Kidney epithelial cell (primary cell): Measurements from ENCODE around the gene IRX5. TPM values are rescaled to one million over a fixed set of nuclear protein-coding genes. Genes with fewer than 3 reads are reported as not detected.

Source experiments
- DNase-seq: peaks from one replicate; pipeline ENCODE4 v3.0.0-alpha.2; 2010; ENCODE audit warnings: low read depth
- H3K27me3 ChIP-seq: 2 replicates; pipeline ENCODE4 v1.6.0; 2011; ENCODE audit warnings: low read length; ENCODE audit not compliant: control insufficient read depth, insufficient read depth
- H3K36me3 ChIP-seq: 2 replicates; pipeline ENCODE4 v1.5.1; 2011; ENCODE audit warnings: low read length; ENCODE audit not compliant: control insufficient read depth, insufficient read depth
- H3K4me3 ChIP-seq: 2 replicates; pipeline ENCODE4 v1.5.1; 2011; ENCODE audit warnings: low read depth, mild to moderate bottlenecking, control low read depth, low read length
- total RNA-seq: library from RNA; depleted of rRNA; stranded (reverse); fragments of >200 nt; gene quantifications from 2 replicates; pipeline ENCODE4 v1.2.3, GENCODE V29; 2015
- TF ChIP-seq, protein P1 (sequence below): IDR thresholded peaks from 2 replicates; pipeline ENCODE4 v1.5.1; 2011; ENCODE audit warnings: mild to moderate bottlenecking, moderate library complexity, low read length, control low read depth, inconsistent platforms; ENCODE audit not compliant: insufficient read depth, poor library complexity, severe bottlenecking

IRX5 gene
- total RNA-seq, 1 donor from 2014 or later, result 2.0 TPM

DNA sequence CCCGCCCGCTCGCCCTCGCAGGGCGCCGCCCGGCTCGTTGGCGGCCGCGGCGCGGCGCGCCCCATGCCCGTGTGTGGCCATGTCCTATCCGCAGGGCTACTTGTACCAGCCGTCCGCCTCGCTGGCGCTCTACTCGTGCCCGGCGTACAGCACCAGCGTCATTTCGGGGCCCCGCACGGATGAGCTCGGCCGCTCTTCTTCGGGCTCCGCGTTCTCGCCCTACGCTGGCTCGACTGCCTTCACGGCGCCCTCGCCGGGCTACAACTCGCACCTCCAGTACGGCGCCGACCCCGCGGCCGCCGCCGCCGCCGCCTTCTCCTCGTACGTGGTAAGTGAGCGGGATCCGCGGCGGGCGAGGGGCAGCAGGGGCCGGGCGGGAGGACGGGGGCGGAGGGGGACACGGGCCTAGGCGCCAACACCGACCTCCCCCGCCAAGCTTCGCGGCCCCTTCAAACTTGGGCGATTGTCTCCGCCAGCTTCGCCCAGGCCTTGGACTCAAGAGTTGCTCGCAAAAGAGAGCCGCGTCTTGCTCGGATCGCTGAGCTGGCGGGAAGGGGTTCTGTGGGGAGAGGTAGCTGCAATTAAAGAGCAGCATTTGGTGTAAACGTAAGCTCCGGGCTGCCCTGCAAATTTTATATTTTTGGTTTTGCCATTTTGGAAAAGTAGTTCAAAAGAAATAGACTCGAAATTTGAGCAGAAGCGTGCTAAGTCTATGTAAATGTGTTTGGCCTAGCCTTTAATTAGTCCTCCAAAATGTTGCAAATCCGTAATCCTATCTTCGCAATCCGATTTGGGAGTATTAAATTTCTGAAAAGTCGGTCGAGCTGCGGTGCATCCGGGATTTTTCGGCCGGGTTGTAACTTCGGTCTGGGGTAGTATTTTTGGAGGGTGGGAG is 702 bp downstream of the IRX5 start:
- Histone ChIP-seq H3K27me3 (peaks cover 40% of the 10 kb centered on the region), H3K4me3 (peak overlapping the region; percentile 62), H3K36me3 (no peaks in the 10 kb centered on the region)

GRCh38 chr16:54932021-54932660 is 1.5 kb downstream of the IRX5 start:
- TF ChIP-seq, protein P1, sequence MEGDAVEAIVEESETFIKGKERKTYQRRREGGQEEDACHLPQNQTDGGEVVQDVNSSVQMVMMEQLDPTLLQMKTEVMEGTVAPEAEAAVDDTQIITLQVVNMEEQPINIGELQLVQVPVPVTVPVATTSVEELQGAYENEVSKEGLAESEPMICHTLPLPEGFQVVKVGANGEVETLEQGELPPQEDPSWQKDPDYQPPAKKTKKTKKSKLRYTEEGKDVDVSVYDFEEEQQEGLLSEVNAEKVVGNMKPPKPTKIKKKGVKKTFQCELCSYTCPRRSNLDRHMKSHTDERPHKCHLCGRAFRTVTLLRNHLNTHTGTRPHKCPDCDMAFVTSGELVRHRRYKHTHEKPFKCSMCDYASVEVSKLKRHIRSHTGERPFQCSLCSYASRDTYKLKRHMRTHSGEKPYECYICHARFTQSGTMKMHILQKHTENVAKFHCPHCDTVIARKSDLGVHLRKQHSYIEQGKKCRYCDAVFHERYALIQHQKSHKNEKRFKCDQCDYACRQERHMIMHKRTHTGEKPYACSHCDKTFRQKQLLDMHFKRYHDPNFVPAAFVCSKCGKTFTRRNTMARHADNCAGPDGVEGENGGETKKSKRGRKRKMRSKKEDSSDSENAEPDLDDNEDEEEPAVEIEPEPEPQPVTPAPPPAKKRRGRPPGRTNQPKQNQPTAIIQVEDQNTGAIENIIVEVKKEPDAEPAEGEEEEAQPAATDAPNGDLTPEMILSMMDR, result no peak
- H3K36me3 ChIP-seq, result no peaks in the 10 kb centered on the region
- H3K4me3 ChIP-seq, result peak overlapping the region; percentile 62
- H3K27me3 ChIP-seq, result peaks cover 48% of the 10 kb centered on the region
- no peak for DNase-seq

More for the DNA sequence above, 702 bp downstream of the IRX5 start:
- DNase-seq, result no peak
- TF ChIP-seq, protein P1, result no peak

- no peak for DNase-seq
- Histone ChIP-seq H3K36me3 (no peaks in the 10 kb centered on the region), H3K27me3 (peaks cover 54% of the 10 kb centered on the region), H3K4me3 (peak overlapping the region; percentile 62)
- TF ChIP-seq, protein P1, result peak; percentile 12
Measured at GRCh38 chr16:54932737-54933254, 2.1 kb downstream of the IRX5 start.

DNA sequence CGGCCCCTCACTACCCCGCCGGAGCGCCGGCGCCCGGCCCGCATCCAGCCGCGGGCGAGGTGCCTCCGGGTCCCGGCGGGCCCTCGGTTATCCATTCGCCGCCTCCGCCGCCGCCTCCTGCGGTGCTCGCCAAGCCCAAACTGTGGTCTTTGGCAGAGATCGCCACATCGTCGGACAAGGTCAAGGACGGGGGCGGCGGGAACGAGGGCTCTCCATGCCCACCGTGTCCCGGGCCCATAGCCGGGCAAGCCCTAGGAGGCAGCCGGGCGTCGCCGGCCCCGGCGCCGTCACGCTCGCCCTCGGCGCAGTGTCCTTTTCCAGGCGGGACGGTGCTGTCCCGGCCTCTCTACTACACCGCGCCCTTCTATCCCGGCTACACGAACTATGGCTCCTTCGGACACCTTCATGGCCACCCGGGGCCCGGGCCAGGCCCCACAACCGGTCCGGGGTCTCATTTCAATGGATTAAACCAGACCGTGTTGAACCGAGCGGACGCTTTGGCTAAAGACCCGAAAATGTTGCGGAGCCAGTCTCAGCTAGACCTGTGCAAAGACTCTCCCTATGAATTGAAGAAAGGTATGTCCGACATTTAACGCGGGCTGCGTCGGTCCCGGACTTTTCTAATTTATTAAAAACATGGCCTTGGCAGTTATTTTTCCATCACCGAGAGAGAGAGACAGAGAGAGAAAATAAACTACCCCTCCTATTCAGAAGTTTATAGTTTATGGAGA is 2.8 kb downstream of the IRX5 start:
- H3K36me3 ChIP-seq, result no peaks in the 10 kb centered on the region
- TF ChIP-seq, protein P1, result no peak
- no peak for DNase-seq
- peaks cover 61% of the 10 kb centered on the region for H3K27me3 ChIP-seq
- peak overlapping the region; percentile 45 for H3K4me3 ChIP-seq

DNA sequence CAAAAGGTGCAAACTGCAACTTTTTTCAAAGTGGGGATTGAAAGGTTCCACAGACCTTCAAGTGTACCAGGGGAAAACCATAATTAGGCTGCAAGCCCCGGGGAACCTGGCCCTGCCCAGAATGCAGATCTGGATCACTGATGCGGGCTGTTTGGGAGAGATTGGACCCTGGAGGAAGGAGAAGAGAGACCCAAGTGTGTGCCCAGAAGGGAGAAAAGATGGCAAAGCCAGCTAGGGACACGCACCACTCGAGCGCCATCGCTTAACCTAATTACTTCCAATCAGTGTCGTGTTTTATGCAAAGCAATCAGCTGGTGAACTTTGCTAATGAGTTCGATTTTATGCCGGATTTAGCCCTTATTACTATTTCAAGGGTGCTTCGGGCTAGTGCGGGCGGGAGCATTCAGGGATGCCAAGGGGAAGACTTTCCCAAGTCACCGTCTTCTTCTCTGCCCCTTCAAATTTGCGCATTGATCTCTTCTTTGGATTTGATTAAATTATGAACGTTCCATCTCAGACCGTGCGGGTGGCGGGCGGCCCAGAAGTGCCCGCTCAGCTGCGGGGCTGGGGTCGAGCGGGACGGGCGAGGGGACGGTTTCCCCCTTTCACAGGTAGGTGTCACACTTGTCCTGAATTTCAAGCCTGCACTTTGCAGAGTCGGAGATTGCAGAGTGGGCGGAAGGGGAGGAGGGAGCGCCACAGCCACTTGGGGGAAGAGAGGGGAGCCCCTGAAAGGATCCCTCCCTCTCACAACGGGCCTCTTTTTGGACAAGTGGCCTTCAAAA is 4.0 kb downstream of the IRX5 start:
- no peaks in the 10 kb centered on the region for H3K36me3 ChIP-seq
- H3K4me3 ChIP-seq, result peak overlapping the region; percentile 36
- peaks cover 73% of the 10 kb centered on the region for H3K27me3 ChIP-seq
- no peak for DNase-seq
- TF ChIP-seq, protein P1, result peak; percentile 38
